ENCODE results near the gene NAE1. TPM values are rescaled to one million over a fixed set of nuclear protein-coding genes. Genes with fewer than 3 reads are reported as not detected.

The NAE1 gene
- total RNA-seq, 1 donor from 2014 or later, result 125 TPM

DNA sequence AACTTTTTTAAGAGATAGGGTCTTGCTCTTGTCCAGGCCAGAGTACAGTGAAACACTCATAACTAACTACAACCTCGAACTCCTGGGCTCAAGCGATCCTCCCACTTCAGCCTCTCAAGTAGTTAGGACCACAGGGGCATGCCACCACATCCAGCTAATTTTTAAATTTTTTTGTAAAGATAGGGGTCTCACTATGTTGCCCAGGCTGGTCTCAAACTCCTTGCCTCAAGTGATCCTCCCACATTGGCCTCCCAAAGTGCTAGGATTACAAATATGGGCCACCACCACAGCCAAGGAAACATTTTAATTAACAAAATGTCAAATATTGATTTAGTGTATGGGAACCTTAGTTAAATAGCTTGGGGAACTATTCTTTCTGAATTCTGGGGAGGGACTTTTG lies 76.6 kb downstream of the NAE1 start:
- H3K9me3 Mint-ChIP-seq, result no peaks in the 10 kb centered on the region
- intact Hi-C loops (cut with micrococcal nuclease), result loop anchor here (5.0 to 10.0 kb wide), 2 partner anchors 111 to 147 kb away; no protein-coding TSS in a partner anchor
- peaks cover 6% of the 10 kb centered on the region for H3K36me3 Mint-ChIP-seq (ENCODE audit: low read depth)
- H3K4me1 Mint-ChIP-seq, result peaks cover 26% of the 10 kb centered on the region
- peaks cover 32% of the 10 kb centered on the region for H3K27me3 Mint-ChIP-seq
- no peak overlapping the region for H3K4me3 Mint-ChIP-seq
- DNase-seq, result no peak
- H3K27ac Mint-ChIP-seq, result no peak overlapping the region

DNA sequence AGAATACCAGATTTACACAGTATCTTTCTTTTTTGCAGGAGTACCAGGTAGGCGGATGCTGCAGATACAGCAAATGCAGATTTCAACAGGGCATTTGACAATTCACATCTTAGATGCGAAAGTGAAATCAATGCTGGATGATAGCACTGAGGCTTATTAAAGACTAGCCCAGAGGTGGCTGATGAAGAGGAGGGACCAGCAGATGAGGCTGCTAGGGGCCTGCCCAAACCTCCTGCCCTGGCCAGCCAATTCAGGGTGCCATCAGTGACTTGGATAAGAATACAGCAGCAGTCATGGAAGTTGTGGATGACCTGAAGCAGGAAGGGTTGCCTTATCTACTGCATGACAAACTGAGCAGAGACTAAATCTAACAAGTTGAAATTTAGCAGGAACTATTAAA lies 77.8 kb downstream of the NAE1 start:
- no peak overlapping the region for H3K4me3 Mint-ChIP-seq
- no peaks in the 10 kb centered on the region for H3K9me3 Mint-ChIP-seq
- peaks cover 15% of the 10 kb centered on the region for H3K36me3 Mint-ChIP-seq (ENCODE audit: low read depth)
- DNase-seq, result no peak
- peaks cover 35% of the 10 kb centered on the region for H3K4me1 Mint-ChIP-seq
- intact Hi-C loops (cut with micrococcal nuclease), result loop anchor here (5.0 to 10.0 kb wide), 2 partner anchors 112 to 146 kb away; no protein-coding TSS in a partner anchor
- H3K27ac Mint-ChIP-seq, result no peak overlapping the region
- H3K27me3 Mint-ChIP-seq, result peaks cover 29% of the 10 kb centered on the region

Other genes starting within 250 kb of the NAE1 start
- 95.6 and 100 TPM in 2 replicates for gene CMTM3, start 226.3 kb downstream of the NAE1 start, total RNA-seq
- 3.5 and 5.0 TPM in 2 replicates for gene CMTM4, start 134.2 kb downstream of the NAE1 start, total RNA-seq
- 51.4 and 56.5 TPM in 2 replicates for gene DYNC1LI2, start 79.4 kb downstream of the NAE1 start, total RNA-seq
- 0.37 TPM in 1 of 2 replicates, not detected in the other for gene TERB1, start 29.4 kb downstream of the NAE1 start, total RNA-seq
- gene CA7, start 13.4 kb upstream of the NAE1 start, total RNA-seq, result 0.28 and 0.56 TPM in 2 replicates
- gene PDP2, start 49.5 kb upstream of the NAE1 start, total RNA-seq, result 48.0 and 51.8 TPM in 2 replicates
- gene CDH16, start 87.9 kb upstream of the NAE1 start, total RNA-seq, result not detected in 2 replicates
- 1.3 TPM in 2 replicates for gene RRAD, start 94.6 kb upstream of the NAE1 start, total RNA-seq
- gene CIAO2B, start 103.4 kb upstream of the NAE1 start, total RNA-seq, result 170 and 176 TPM in 2 replicates
- gene CES2, start 104.5 kb upstream of the NAE1 start, total RNA-seq, result 30.6 and 33.6 TPM in 2 replicates
- gene CES3, start 130.3 kb upstream of the NAE1 start, total RNA-seq, result 6.8 and 7.0 TPM in 2 replicates
- gene CES4A, start 157.6 kb upstream of the NAE1 start, total RNA-seq, result 27.0 and 27.5 TPM in 2 replicates
- 163 and 172 TPM in 2 replicates for gene CBFB, start 198.2 kb upstream of the NAE1 start, total RNA-seq

Measured in activated CD4-positive, alpha-beta T cell treated with anti-CD3 and anti-CD28 coated beads, Interleukin-2, amount 10 ng/mL, durations not matched to agents 24 days and 14 days (primary cell).